ENCODE measurements around the gene SLC29A3. TPM values are rescaled to one million over a fixed set of nuclear protein-coding genes. Genes with fewer than 3 reads are reported as not detected.
A peak's percentile ranks its signal among the peaks of the same experiment; 100 is the strongest.

The SLC29A3 gene
- total RNA-seq, 2 experiments from 2014 or later, result 2.5 to 3.0 TPM

- no peaks in the 10 kb centered on the region for H3K9me3 Mint-ChIP-seq
- H3K4me3 Mint-ChIP-seq, result no peak overlapping the region
- H3K27ac Mint-ChIP-seq, result no peak overlapping the region
- no peaks in the 10 kb centered on the region for H3K36me3 Mint-ChIP-seq
- CTCF ChIA-PET, result interaction anchor here (0.6 to 7.9 kb wide), 32 partner anchors 8 to 872 kb away, joined by 3 to 68 read pairs (median 4); partner anchors contain the start of genes CDH23 and SLC29A3
- H3K27me3 Mint-ChIP-seq, result peaks cover 1% of the 10 kb centered on the region
- POLR2A ChIA-PET, result no interaction called here
- intact Hi-C loops (cut with micrococcal nuclease), result loop anchor here (1.0 to 10.0 kb wide), 5 partner anchors 186 to 511 kb away; no protein-coding TSS in a partner anchor
- peak; percentile 81 for DNase-seq
- no peaks in the 10 kb centered on the region for H3K4me1 Mint-ChIP-seq (ENCODE audit: low read depth)
Observed at GRCh38 chr10:71383972-71384687, 65.1 kb downstream of the SLC29A3 start.

GRCh38 chr10:71388171-71388570 lies 69.1 kb downstream of the SLC29A3 start:
- POLR2A ChIA-PET, result no interaction called here
- H3K4me1 Mint-ChIP-seq (ENCODE audit: low read depth), result no peaks in the 10 kb centered on the region
- no peak overlapping the region for H3K4me3 Mint-ChIP-seq
- CTCF ChIA-PET, result interaction anchor here (0.6 to 1.7 kb wide), 3 partner anchors 66 to 182 kb away, joined by 3 to 5 read pairs (median 3); no protein-coding TSS in a partner anchor
- no peaks in the 10 kb centered on the region for H3K36me3 Mint-ChIP-seq
- peaks cover 6% of the 10 kb centered on the region for H3K27me3 Mint-ChIP-seq
- no peak for DNase-seq
- no peaks in the 10 kb centered on the region for H3K9me3 Mint-ChIP-seq
- H3K27ac Mint-ChIP-seq, result no peak overlapping the region
- intact Hi-C loops (cut with micrococcal nuclease), result loop anchor here (10.0 kb wide), 1 partner anchor 507 kb away; no protein-coding TSS in a partner anchor

- H3K36me3 Mint-ChIP-seq, result no peaks in the 10 kb centered on the region
- H3K4me1 Mint-ChIP-seq (ENCODE audit: low read depth), result no peaks in the 10 kb centered on the region
- POLR2A ChIA-PET, result no interaction called here
- peaks cover 6% of the 10 kb centered on the region for H3K27me3 Mint-ChIP-seq
- intact Hi-C loops (cut with micrococcal nuclease), result loop anchor here (10.0 kb wide), 1 partner anchor 506 kb away; no protein-coding TSS in a partner anchor
- H3K9me3 Mint-ChIP-seq, result no peaks in the 10 kb centered on the region
- no peak overlapping the region for H3K27ac Mint-ChIP-seq
- H3K4me3 Mint-ChIP-seq, result no peak overlapping the region
- DNase-seq, result no peak
- CTCF ChIA-PET, result interaction anchor here (0.6 to 1.7 kb wide), 2 partner anchors 66 to 182 kb away, joined by 3 to 5 read pairs; no protein-coding TSS in a partner anchor
Observed at GRCh38 chr10:71388583-71389310, 69.7 kb downstream of the SLC29A3 start.

GRCh38 chr10:71389768-71390460 lies 70.9 kb downstream of the SLC29A3 start:
- H3K4me1 Mint-ChIP-seq (ENCODE audit: low read depth), result no peaks in the 10 kb centered on the region
- CTCF ChIA-PET, result interaction anchor here (0.9 to 1.3 kb wide), 2 partner anchors 180 to 318 kb away, joined by 3 read pairs; no protein-coding TSS in a partner anchor
- intact Hi-C loops (cut with micrococcal nuclease), result loop anchor here (10.0 kb wide), 1 partner anchor 505 kb away; no protein-coding TSS in a partner anchor

GRCh38 chr10:71390461-71390835 lies 71.4 kb downstream of the SLC29A3 start:
- DNase-seq, result no peak
- Mint-ChIP-seq H3K9me3 (no peaks in the 10 kb centered on the region), H3K36me3 (no peaks in the 10 kb centered on the region), H3K27ac (no peak overlapping the region), H3K27me3 (peaks cover 15% of the 10 kb centered on the region), H3K4me3 (no peak overlapping the region), H3K4me1 (ENCODE audit: low read depth) (no peaks in the 10 kb centered on the region)
- CTCF ChIA-PET, result interaction anchor here (1.3 kb wide), 1 partner anchor 179 kb away, joined by 3 read pairs; no protein-coding TSS in a partner anchor
- POLR2A ChIA-PET, result no interaction called here
- intact Hi-C loops (cut with micrococcal nuclease), result no loop called here

More at GRCh38 chr10:71389768-71390460, 70.9 kb downstream of the SLC29A3 start:
- DNase-seq, result no peak
- Mint-ChIP-seq H3K36me3 (no peaks in the 10 kb centered on the region), H3K27ac (no peak overlapping the region), H3K27me3 (peaks cover 11% of the 10 kb centered on the region), H3K4me3 (no peak overlapping the region), H3K9me3 (no peaks in the 10 kb centered on the region)
- POLR2A ChIA-PET, result no interaction called here

GRCh38 chr10:71390921-71391690 lies 72.0 kb downstream of the SLC29A3 start:
- Mint-ChIP-seq H3K27me3 (peaks cover 21% of the 10 kb centered on the region), H3K27ac (no peak overlapping the region), H3K36me3 (no peaks in the 10 kb centered on the region), H3K4me3 (no peak overlapping the region), H3K4me1 (ENCODE audit: low read depth) (no peaks in the 10 kb centered on the region), H3K9me3 (no peaks in the 10 kb centered on the region)
- DNase-seq, result no peak
- intact Hi-C loops (cut with micrococcal nuclease), result no loop called here
- POLR2A ChIA-PET, result no interaction called here
- CTCF ChIA-PET, result interaction anchor here (1.3 kb wide), 1 partner anchor 179 kb away, joined by 3 read pairs; no protein-coding TSS in a partner anchor

- no peaks in the 10 kb centered on the region for H3K4me1 Mint-ChIP-seq (ENCODE audit: low read depth)
- DNase-seq, result no peak
- intact Hi-C loops (cut with micrococcal nuclease), result no loop called here
- ChIA-PET POLR2A (no interaction called here), CTCF (no interaction called here)
- peaks cover 22% of the 10 kb centered on the region for H3K27me3 Mint-ChIP-seq
- H3K27ac Mint-ChIP-seq, result no peak overlapping the region
- no peaks in the 10 kb centered on the region for H3K9me3 Mint-ChIP-seq
- no peaks in the 10 kb centered on the region for H3K36me3 Mint-ChIP-seq
- H3K4me3 Mint-ChIP-seq, result no peak overlapping the region
Observed at GRCh38 chr10:71391701-71392100, 72.6 kb downstream of the SLC29A3 start.

- intact Hi-C loops (cut with micrococcal nuclease), result no loop called here
- no peak overlapping the region for H3K27ac Mint-ChIP-seq
- H3K4me1 Mint-ChIP-seq (ENCODE audit: low read depth), result no peaks in the 10 kb centered on the region
- ChIA-PET CTCF (interaction anchor here (0.6 to 2.6 kb wide), 2 partner anchors 8 to 184 kb away, joined by 3 to 10 read pairs; no protein-coding TSS in a partner anchor), POLR2A (no interaction called here)
- peaks cover 22% of the 10 kb centered on the region for H3K27me3 Mint-ChIP-seq
- H3K9me3 Mint-ChIP-seq, result no peaks in the 10 kb centered on the region
- no peak overlapping the region for H3K4me3 Mint-ChIP-seq
- no peak for DNase-seq
- H3K36me3 Mint-ChIP-seq, result no peaks in the 10 kb centered on the region
Observed at GRCh38 chr10:71392292-71392691, 73.2 kb downstream of the SLC29A3 start.

- POLR2A ChIA-PET, result no interaction called here
- DNase-seq, result no peak
- Mint-ChIP-seq H3K27ac (no peak overlapping the region), H3K9me3 (no peaks in the 10 kb centered on the region), H3K27me3 (peaks cover 29% of the 10 kb centered on the region), H3K4me3 (no peak overlapping the region), H3K4me1 (ENCODE audit: low read depth) (peaks cover 5% of the 10 kb centered on the region), H3K36me3 (no peaks in the 10 kb centered on the region)
- CTCF ChIA-PET, result interaction anchor here (0.6 to 6.5 kb wide), 3 partner anchors 9 to 183 kb away, joined by 3 to 50 read pairs (median 10); no protein-coding TSS in a partner anchor
- intact Hi-C loops (cut with micrococcal nuclease), result no loop called here
Observed at GRCh38 chr10:71392791-71393781, 74.0 kb downstream of the SLC29A3 start.

GRCh38 chr10:71393841-71394475 lies 74.9 kb downstream of the SLC29A3 start:
- Mint-ChIP-seq H3K36me3 (no peaks in the 10 kb centered on the region), H3K4me3 (no peak overlapping the region), H3K27ac (no peak overlapping the region), H3K9me3 (no peaks in the 10 kb centered on the region), H3K27me3 (peaks cover 37% of the 10 kb centered on the region), H3K4me1 (ENCODE audit: low read depth) (peaks cover 7% of the 10 kb centered on the region)
- POLR2A ChIA-PET, result no interaction called here
- CTCF ChIA-PET, result interaction anchor here (1.5 to 6.5 kb wide), 3 partner anchors 9 to 175 kb away, joined by 4 to 50 read pairs (median 10); no protein-coding TSS in a partner anchor
- intact Hi-C loops (cut with micrococcal nuclease), result no loop called here
- DNase-seq, result no peak

Data from activated CD4-positive, alpha-beta memory T cell treated with anti-CD3 and anti-CD28 coated beads for 36 hours (primary cell).